Loucy (cell line): ENCODE results near the gene RSRC2.
A peak's percentile ranks its signal among the peaks of the same experiment; 100 is the strongest.
"Not testable (repeated sequence)": the region's sequence is repeated elsewhere in the genome, so short reads cannot be mapped to it uniquely, and the experiment has no call there.

Source experiments
- H2AFZ ChIP-seq: fragments of 200-600 bp; sonication (generic); 2 replicates; pipeline ENCODE4 v1.6.0; 2016; ENCODE audit warnings: antibody characterized with exemption, mild to moderate bottlenecking, low read length, moderate library complexity
- H3F3A ChIP-seq: fragments of 200-600 bp; 2 replicates; pipeline ENCODE4 v1.6.0; 2016; ENCODE audit warnings: antibody characterized with exemption, low read depth, mild to moderate bottlenecking
- H3K27me3 ChIP-seq: fragments of 200-600 bp; sonication (generic); 2 replicates; pipeline ENCODE4 v1.6.1; 2014; ENCODE audit warnings: low read length, mild to moderate bottlenecking; ENCODE audit not compliant: insufficient read depth, poor library complexity, severe bottlenecking
- H3K36me3 ChIP-seq: fragments of 200-600 bp; sonication (generic); 2 replicates; pipeline ENCODE4 v1.6.1; 2016; ENCODE audit warnings: low read length; ENCODE audit not compliant: insufficient read depth
- H3K4me1 ChIP-seq: fragments of 200-600 bp; sonication (generic); 2 replicates; pipeline ENCODE4 v1.5.1; 2014; ENCODE audit warnings: low read length, mild to moderate bottlenecking; ENCODE audit not compliant: insufficient read depth, poor library complexity, severe bottlenecking
- H3K4me2 ChIP-seq: fragments of 200-600 bp; sonication (generic); 2 replicates; pipeline ENCODE4 v1.6.0; 2014; ENCODE audit warnings: antibody characterized with exemption, low read length, low read depth, mild to moderate bottlenecking; ENCODE audit not compliant: poor library complexity, severe bottlenecking
- H3K4me3 ChIP-seq: fragments of 200-600 bp; sonication (generic); 2 replicates; pipeline ENCODE4 v1.5.1; 2014; ENCODE audit warnings: low read length, mild to moderate bottlenecking, mixed read lengths; ENCODE audit not compliant: poor library complexity, severe bottlenecking
- H3K79me2 ChIP-seq: fragments of 200-600 bp; sonication (generic); 2 replicates; pipeline ENCODE4 v1.6.1; 2014; ENCODE audit warnings: low read length; ENCODE audit not compliant: insufficient read depth
- H3K9ac ChIP-seq: fragments of 200-600 bp; sonication (generic); 2 replicates; pipeline ENCODE4 v1.6.0; 2014; ENCODE audit warnings: mild to moderate bottlenecking, low read depth, low read length, moderate library complexity; ENCODE audit not compliant: poor library complexity, severe bottlenecking
- H3K9me2 ChIP-seq: fragments of 200-600 bp; sonication (generic); replicated peaks from 2 replicates; pipeline ENCODE4 v1.6.1; 2016; ENCODE audit warnings: low read depth, low read length, mixed read lengths
- H3K9me3 ChIP-seq: fragments of 200-600 bp; sonication (generic); 2 replicates; pipeline ENCODE4 v1.6.1; 2014; ENCODE audit warnings: mild to moderate bottlenecking, antibody characterized with exemption, low read length, low read depth; ENCODE audit not compliant: insufficient read depth
- H4K20me1 ChIP-seq: fragments of 200-600 bp; sonication (generic); 2 replicates; pipeline ENCODE4 v1.6.0; 2014; ENCODE audit warnings: antibody characterized with exemption, low read length, mild to moderate bottlenecking; ENCODE audit not compliant: insufficient read depth, poor library complexity, severe bottlenecking
- EZH2phosphoT487 ChIP-seq: fragments of 200-600 bp; IDR thresholded peaks from 2 replicates; pipeline ENCODE4 v1.6.1; 2018; ENCODE audit warnings: antibody characterized with exemption, mild to moderate bottlenecking, moderate library complexity, borderline replicate concordance
- TF ChIP-seq, protein P1 (sequence below): fragments of 200-600 bp; sonication (generic); conservative IDR thresholded peaks from 2 replicates; pipeline ENCODE4 v1.5.1; 2014; ENCODE audit warnings: mild to moderate bottlenecking, antibody characterized with exemption, low read length

RSRC2 gene, protein sequence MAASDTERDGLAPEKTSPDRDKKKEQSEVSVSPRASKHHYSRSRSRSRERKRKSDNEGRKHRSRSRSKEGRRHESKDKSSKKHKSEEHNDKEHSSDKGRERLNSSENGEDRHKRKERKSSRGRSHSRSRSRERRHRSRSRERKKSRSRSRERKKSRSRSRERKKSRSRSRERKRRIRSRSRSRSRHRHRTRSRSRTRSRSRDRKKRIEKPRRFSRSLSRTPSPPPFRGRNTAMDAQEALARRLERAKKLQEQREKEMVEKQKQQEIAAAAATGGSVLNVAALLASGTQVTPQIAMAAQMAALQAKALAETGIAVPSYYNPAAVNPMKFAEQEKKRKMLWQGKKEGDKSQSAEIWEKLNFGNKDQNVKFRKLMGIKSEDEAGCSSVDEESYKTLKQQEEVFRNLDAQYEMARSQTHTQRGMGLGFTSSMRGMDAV

DNA sequence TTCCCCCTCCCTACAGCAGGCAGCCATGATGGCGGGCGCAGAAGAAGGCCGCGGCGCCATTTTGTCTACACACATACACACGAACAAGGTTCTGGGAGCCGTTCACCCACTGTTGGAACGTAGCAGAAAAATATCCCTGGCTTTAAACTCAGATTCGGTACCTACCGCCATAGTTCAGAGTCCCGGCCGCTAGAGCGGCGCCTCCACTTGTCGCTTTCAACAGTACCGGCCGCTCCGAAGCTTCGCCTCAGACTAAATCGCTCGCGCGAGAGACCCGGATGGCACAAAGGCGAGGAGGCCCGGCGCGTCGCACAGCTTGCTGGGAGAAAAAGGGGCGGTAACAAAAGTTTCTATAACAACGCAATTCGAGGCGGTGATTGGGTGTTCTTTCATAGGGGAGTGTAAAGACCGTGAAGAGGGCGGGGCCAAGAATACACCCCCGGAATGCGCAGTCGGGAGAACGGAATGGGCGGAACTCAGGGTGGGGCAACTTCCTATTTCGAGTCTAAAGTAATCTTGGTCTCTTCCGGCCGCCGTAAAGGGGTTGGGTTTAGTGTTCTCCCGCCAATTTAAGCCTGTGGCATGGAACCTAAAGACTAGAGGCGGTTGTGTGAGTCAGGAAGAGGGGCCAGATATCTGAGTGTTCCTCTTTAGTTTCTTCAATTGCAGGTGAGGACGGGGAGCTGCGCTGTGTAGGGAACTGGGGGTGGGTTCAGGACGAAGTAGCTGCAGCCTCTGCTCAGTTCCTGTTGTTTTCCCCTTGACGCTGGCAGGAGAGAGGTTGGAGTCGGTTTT, at the start of gene RSRC2, which contains the start of gene KNTC1:
Gene RSRC2 (minus strand): TSS at position 254 of the 795 bp plus-strand sequence. CDS start 83 bp downstream, at position 171.
Gene KNTC1 (plus strand): TSS at position 567 of the 795 bp plus-strand sequence. CDS start 2,815 bp downstream, outside the sequence.
- no peaks in the 10 kb centered on the region for H3F3A ChIP-seq
- H3K4me1 ChIP-seq, result peaks cover 51% of the 10 kb centered on the region
- H3K4me2 ChIP-seq, result peak within 1 kb of the TSS; percentile 89
- H3K36me3 ChIP-seq, result peaks cover 16% of the 10 kb centered on the region
- peaks cover 56% of the 10 kb centered on the region for H4K20me1 ChIP-seq
- peak within 1 kb of the TSS; percentile 100 for H3K9ac ChIP-seq
- no peaks in the 10 kb centered on the region for H3K9me2 ChIP-seq
- H3K27me3 ChIP-seq, result peaks cover 4% of the 10 kb centered on the region
- TF ChIP-seq, protein P1, sequence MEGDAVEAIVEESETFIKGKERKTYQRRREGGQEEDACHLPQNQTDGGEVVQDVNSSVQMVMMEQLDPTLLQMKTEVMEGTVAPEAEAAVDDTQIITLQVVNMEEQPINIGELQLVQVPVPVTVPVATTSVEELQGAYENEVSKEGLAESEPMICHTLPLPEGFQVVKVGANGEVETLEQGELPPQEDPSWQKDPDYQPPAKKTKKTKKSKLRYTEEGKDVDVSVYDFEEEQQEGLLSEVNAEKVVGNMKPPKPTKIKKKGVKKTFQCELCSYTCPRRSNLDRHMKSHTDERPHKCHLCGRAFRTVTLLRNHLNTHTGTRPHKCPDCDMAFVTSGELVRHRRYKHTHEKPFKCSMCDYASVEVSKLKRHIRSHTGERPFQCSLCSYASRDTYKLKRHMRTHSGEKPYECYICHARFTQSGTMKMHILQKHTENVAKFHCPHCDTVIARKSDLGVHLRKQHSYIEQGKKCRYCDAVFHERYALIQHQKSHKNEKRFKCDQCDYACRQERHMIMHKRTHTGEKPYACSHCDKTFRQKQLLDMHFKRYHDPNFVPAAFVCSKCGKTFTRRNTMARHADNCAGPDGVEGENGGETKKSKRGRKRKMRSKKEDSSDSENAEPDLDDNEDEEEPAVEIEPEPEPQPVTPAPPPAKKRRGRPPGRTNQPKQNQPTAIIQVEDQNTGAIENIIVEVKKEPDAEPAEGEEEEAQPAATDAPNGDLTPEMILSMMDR, result no peak
- TF ChIP-seq EZH2phosphoT487, result no peak
- peak within 1 kb of the TSS; percentile 84 for H2AFZ ChIP-seq
- peaks cover 95% of the 10 kb centered on the region for H3K79me2 ChIP-seq
- no peaks in the 10 kb centered on the region for H3K9me3 ChIP-seq
- peak within 1 kb of the TSS; percentile 100 for H3K4me3 ChIP-seq

DNA sequence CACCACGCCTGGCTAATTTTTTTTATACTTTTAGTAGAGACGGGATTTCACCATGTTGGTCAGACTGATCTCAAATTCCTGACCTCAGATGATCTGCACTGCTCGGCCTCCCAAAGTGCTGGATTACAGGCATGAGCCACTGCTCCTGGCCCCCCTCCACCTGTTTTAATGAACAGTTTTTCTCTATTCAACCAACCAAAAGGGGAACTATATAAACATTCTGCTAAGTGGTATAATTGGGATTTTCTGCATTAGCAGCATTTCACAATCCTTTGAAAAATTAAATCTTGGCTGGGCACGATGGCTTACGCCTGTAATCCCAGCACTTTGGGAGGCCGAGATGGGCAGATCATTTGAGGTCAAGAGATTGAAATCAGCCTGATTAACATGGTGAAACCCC, 45.1 kb upstream of the RSRC2 start:
- no peaks in the 10 kb centered on the region for H3K9me3 ChIP-seq
- H3K79me2 ChIP-seq, result no peaks in the 10 kb centered on the region
- TF ChIP-seq, protein P1, result no peak
- no peak for TF ChIP-seq EZH2phosphoT487
- no peak overlapping the region for H2AFZ ChIP-seq
- H3K9me2 ChIP-seq, result no peaks in the 10 kb centered on the region
- no peaks in the 10 kb centered on the region; the same call in 1 of the 2 replicates for H3F3A ChIP-seq
- H4K20me1 ChIP-seq, result no peaks in the 10 kb centered on the region
- H3K36me3 ChIP-seq, result peaks cover 81% of the 10 kb centered on the region
- no peak overlapping the region for H3K4me3 ChIP-seq
- no peaks in the 10 kb centered on the region for H3K27me3 ChIP-seq
- H3K4me1 ChIP-seq, result no peaks in the 10 kb centered on the region
- no peak overlapping the region for H3K9ac ChIP-seq
- no peak overlapping the region for H3K4me2 ChIP-seq

DNA sequence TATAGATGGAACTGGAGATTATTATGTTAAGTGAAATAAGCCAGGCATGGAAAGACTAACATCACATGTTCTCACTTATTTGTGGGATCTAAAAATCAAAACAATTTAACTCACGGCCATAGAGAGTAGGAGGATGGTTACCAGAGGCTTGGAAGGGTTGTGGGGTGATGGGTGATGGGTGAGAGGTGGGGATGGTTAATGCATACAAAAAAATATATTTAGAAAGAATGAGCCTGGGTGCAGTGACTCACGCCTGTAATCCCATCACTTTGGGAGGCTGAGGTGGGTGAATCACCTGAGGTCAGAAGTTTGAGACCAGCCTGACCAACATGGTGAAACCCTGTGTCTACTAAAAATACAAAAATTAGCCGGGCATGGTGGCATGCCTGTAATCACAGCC, 43.3 kb upstream of the RSRC2 start:
- H3K79me2 ChIP-seq, H3K9me2 ChIP-seq, H3K9ac ChIP-seq, H2AFZ ChIP-seq, H3K4me1 ChIP-seq, H3K9me3 ChIP-seq, H3K27me3 ChIP-seq, H3F3A ChIP-seq, H4K20me1 ChIP-seq, H3K4me3 ChIP-seq, H3K4me2 ChIP-seq: not testable (repeated sequence)
- H3K36me3 ChIP-seq, result peaks cover 67% of the 10 kb centered on the region
